ENCODE data around the gene MYOG. TPM values are rescaled to one million over a fixed set of nuclear protein-coding genes. Genes with fewer than 3 reads are reported as not detected.

The MYOG gene
- total and polyA plus RNA-seq, 10 of the 15 experiments (the other 5 are each of a cell fraction or from before 2014, with no cell fraction given) = not detected

DNA sequence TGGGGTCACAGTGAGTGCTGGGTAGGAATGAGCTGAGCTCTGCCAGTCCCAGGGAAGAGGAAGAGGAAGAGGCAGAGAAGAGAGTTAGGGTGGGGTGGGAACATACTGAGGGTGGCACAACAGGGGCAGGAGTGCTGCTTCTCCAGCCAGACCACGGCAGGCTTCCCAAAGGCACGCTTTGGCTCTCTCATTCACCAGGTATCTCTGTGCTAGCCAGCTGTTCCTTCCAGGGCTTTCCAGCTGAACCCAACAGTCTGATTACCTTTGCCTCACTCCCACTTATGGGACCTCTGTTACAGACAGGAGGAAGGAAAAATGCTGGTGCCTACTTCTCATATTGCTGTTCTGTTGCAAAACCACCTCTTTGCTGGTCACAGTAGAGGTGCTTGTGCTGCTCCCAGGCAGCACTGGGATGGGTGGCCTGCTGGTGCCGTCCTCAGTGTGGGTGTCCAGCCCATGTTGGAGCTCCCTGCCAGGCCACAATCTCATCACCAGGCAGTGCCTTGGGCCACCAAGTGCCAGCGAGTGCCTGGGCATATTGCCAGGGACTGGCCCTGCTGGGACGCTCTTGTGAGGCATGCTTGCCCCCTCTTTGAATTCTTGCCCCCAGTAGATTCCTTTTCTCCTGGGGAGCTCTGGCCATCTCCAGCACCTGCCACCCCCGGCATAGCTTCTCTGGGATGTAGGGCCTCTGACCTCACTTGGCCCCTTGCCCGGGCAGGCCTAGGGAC lies 43.9 kb upstream of the MYOG start (continued):
- TF ChIP-seq, protein P1, sequence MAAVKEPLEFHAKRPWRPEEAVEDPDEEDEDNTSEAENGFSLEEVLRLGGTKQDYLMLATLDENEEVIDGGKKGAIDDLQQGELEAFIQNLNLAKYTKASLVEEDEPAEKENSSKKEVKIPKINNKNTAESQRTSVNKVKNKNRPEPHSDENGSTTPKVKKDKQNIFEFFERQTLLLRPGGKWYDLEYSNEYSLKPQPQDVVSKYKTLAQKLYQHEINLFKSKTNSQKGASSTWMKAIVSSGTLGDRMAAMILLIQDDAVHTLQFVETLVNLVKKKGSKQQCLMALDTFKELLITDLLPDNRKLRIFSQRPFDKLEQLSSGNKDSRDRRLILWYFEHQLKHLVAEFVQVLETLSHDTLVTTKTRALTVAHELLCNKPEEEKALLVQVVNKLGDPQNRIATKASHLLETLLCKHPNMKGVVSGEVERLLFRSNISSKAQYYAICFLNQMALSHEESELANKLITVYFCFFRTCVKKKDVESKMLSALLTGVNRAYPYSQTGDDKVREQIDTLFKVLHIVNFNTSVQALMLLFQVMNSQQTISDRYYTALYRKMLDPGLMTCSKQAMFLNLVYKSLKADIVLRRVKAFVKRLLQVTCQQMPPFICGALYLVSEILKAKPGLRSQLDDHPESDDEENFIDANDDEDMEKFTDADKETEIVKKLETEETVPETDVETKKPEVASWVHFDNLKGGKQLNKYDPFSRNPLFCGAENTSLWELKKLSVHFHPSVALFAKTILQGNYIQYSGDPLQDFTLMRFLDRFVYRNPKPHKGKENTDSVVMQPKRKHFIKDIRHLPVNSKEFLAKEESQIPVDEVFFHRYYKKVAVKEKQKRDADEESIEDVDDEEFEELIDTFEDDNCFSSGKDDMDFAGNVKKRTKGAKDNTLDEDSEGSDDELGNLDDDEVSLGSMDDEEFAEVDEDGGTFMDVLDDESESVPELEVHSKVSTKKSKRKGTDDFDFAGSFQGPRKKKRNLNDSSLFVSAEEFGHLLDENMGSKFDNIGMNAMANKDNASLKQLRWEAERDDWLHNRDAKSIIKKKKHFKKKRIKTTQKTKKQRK (IDR thresholded peaks at IDR 0.05; ENCODE audit: low read depth, low read length) = no peak
- TF ChIP-seq PAX8 (IDR thresholded peaks at IDR 0.05) (no peak), EZH2 (IDR thresholded peaks at IDR 0.05; ENCODE audit: borderline replicate concordance, control insufficient read depth, low read depth, low read length) (no peak), RCOR1 (conservative IDR thresholded peaks at IDR 0.05; ENCODE audit: low read depth, low read length) (no peak)
- TF ChIP-seq, protein P2, sequence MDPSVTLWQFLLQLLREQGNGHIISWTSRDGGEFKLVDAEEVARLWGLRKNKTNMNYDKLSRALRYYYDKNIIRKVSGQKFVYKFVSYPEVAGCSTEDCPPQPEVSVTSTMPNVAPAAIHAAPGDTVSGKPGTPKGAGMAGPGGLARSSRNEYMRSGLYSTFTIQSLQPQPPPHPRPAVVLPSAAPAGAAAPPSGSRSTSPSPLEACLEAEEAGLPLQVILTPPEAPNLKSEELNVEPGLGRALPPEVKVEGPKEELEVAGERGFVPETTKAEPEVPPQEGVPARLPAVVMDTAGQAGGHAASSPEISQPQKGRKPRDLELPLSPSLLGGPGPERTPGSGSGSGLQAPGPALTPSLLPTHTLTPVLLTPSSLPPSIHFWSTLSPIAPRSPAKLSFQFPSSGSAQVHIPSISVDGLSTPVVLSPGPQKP (IDR thresholded peaks at IDR 0.05; ENCODE audit: low read depth, low read length) = no peak

DNA sequence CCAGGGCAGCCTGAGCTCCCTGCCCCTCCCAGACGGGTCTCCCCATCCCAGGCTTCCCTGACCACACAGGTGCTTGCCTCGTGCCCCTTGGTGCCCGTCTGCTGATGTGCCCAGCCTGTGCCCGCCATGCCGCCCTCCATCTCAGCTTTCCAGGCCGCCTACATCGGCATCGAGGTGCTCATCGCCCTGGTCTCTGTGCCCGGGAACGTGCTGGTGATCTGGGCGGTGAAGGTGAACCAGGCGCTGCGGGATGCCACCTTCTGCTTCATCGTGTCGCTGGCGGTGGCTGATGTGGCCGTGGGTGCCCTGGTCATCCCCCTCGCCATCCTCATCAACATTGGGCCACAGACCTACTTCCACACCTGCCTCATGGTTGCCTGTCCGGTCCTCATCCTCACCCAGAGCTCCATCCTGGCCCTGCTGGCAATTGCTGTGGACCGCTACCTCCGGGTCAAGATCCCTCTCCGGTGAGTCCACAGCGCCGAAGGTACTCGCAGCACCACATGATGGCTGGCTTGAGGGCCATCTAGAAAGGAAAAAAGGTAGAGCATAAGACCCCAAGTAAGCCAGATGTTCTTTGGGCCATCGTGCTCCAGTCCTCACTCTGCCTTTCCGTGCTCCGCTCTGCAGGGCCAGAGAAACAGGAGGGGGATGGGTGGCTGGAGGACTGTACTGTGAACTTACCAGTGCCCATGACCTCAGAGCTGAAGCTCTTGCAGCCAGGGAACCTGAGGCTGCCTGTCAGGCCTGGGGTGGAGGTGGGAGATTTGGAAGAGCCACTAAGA lies 43.1 kb upstream of the MYOG start:
- no peaks in the 10 kb centered on the region for H3K9me3 ChIP-seq (replicated peaks; ENCODE audit: control insufficient read depth, insufficient read depth, low read length)
- H3K27me3 ChIP-seq (replicated peaks in 1 of 2; ENCODE audit: control insufficient read depth in 2 of 2, insufficient read depth in 2 of 2, low read length in 1 of 2) = peaks cover 5 to 6% of the 10 kb centered on the region in 2 experiments
- SMC1A ChIA-PET (ENCODE audit: uncharacterized antibody, unreplicated experiment) = no interaction called here
- intact Hi-C loops (cut with micrococcal nuclease; ENCODE audit: unreplicated experiment) (no loop called here), in situ Hi-C loops (cut with MboI) (no loop called here)
- H3K4me2 ChIP-seq (ENCODE audit: control insufficient read depth, insufficient read depth) = no peak overlapping the region
- no peak overlapping the region for H3K4me3 ChIP-seq
- H3K36me3 ChIP-seq (ENCODE audit: control insufficient read depth in 2 of 2, insufficient read depth in 2 of 2, low read length in 1 of 2) = no peaks in the 10 kb centered on the region
- CTCF ChIA-PET = interaction anchor here (1.1 kb wide), 1 partner anchor 11 kb away, joined by 3 read pairs; no protein-coding TSS in a partner anchor
- no peaks in the 10 kb centered on the region for H3K4me1 ChIP-seq (ENCODE audit: control insufficient read depth, insufficient read depth, low read length)
- no peaks in the 10 kb centered on the region for H3K79me2 ChIP-seq (ENCODE audit: control insufficient read depth, insufficient read depth, low read length)
- no peak for ATAC-seq
- DNase-seq (ENCODE audit: low read depth, low spot score) = no peak
- POLR2A ChIA-PET = no interaction called here
- no TSS peak for BruUV-seq (replicated peaks)
- no peak overlapping the region for H3K9ac ChIP-seq (ENCODE audit: control insufficient read depth, insufficient read depth, low read length)
- no peak for FAIRE-seq
- TF ChIP-seq NBN (IDR thresholded peaks at IDR 0.05) (no peak), RB1 (IDR thresholded peaks at IDR 0.05; ENCODE audit: borderline replicate concordance) (no peak)
- TF ChIP-seq, protein P3, sequence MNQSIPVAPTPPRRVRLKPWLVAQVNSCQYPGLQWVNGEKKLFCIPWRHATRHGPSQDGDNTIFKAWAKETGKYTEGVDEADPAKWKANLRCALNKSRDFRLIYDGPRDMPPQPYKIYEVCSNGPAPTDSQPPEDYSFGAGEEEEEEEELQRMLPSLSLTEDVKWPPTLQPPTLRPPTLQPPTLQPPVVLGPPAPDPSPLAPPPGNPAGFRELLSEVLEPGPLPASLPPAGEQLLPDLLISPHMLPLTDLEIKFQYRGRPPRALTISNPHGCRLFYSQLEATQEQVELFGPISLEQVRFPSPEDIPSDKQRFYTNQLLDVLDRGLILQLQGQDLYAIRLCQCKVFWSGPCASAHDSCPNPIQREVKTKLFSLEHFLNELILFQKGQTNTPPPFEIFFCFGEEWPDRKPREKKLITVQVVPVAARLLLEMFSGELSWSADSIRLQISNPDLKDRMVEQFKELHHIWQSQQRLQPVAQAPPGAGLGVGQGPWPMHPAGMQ (IDR thresholded peaks at IDR 0.05; ENCODE audit: borderline replicate concordance) = no peak
- RAD21 ChIA-PET (ENCODE audit: unreplicated experiment) = no interaction called here
- 44% methylated on average over 29 of the region's 29 CpGs for WGBS (ENCODE audit: insufficient coverage, insufficient replicate concordance, low lambda C conversion rate, missing lambda C conversion rate)
- no peaks in the 10 kb centered on the region for H4K20me1 ChIP-seq (ENCODE audit: control insufficient read depth, insufficient read depth)
- no peak overlapping the region for H2AFZ ChIP-seq (ENCODE audit: control insufficient read depth, low read depth, low read length)
- no peak overlapping the region for H3K27ac ChIP-seq (ENCODE audit: control insufficient read depth, insufficient read depth)
